HG03378 (cell line): ENCODE results near the gene FAM153A.
"Not testable (repeated sequence)": the region's sequence is repeated elsewhere in the genome, so short reads cannot be mapped to it uniquely, and the experiment has no call there.

Experiments used
- ATAC-seq: cut with Tn5 transposase; IDR thresholded peaks from one replicate; pipeline ENCODE4 v1.9.1; 2021; ENCODE audit warnings: mild to moderate bottlenecking, moderate library complexity; ENCODE audit not compliant: unreplicated experiment

The FAM153A gene

GRCh38 chr5:177747354-177747753 is 35.3 kb downstream of the FAM153A start:
- ATAC-seq = not testable (repeated sequence)

GRCh38 chr5:177724858-177725257 is 57.8 kb downstream of the FAM153A start:
- ATAC-seq = not testable (repeated sequence)

GRCh38 chr5:177723831-177724485 is 58.7 kb downstream of the FAM153A start:
- not testable (repeated sequence) for ATAC-seq

GRCh38 chr5:177722829-177723228 is 59.9 kb downstream of the FAM153A start:
- not testable (repeated sequence) for ATAC-seq

GRCh38 chr5:177719989-177720388 is 62.7 kb downstream of the FAM153A start:
- not testable (repeated sequence) for ATAC-seq

GRCh38 chr5:177715423-177715822 is 67.3 kb downstream of the FAM153A start:
- ATAC-seq = not testable (repeated sequence)

GRCh38 chr5:177696100-177696499 is 86.6 kb downstream of the FAM153A start:
- ATAC-seq = not testable (repeated sequence)

GRCh38 chr5:177695356-177695930 is 87.3 kb downstream of the FAM153A start:
- ATAC-seq = not testable (repeated sequence)

- ATAC-seq = not testable (repeated sequence)
These were observed 88.2 kb downstream of the FAM153A start for GRCh38 chr5:177694518-177694835.

GRCh38 chr5:177693671-177694517 is 88.8 kb downstream of the FAM153A start:
- not testable (repeated sequence) for ATAC-seq

- not testable (repeated sequence) for ATAC-seq
These were observed 89.7 kb downstream of the FAM153A start for GRCh38 chr5:177692969-177693368.

- not testable (repeated sequence) for ATAC-seq
These were observed 90.2 kb downstream of the FAM153A start for GRCh38 chr5:177692507-177692906.

- not testable (repeated sequence) for ATAC-seq
These were observed 93.6 kb downstream of the FAM153A start for GRCh38 chr5:177689011-177689610.

- not testable (repeated sequence) for ATAC-seq
These were observed 94.6 kb downstream of the FAM153A start for GRCh38 chr5:177688091-177688490.

- not testable (repeated sequence) for ATAC-seq
These were observed 100.8 kb downstream of the FAM153A start for GRCh38 chr5:177681920-177682319.
